ENCODE data around the gene IGSF3. TPM values are rescaled to one million over a fixed set of nuclear protein-coding genes. Genes with fewer than 3 reads are reported as not detected.
A peak's percentile ranks its signal among the peaks of the same experiment; 100 is the strongest.
"Not testable (repeated sequence)": the region's sequence is repeated elsewhere in the genome, so short reads cannot be mapped to it uniquely, and the experiment has no call there.

IGSF3 gene
- total and polyA plus RNA-seq, 10 of the 15 experiments (the other 5 are each of a cell fraction or from before 2014, with no cell fraction given) = 1.4 to 18.0 (median 9.6) TPM

- RAD21 ChIA-PET (ENCODE audit: unreplicated experiment) = interaction anchor here (1.1 to 3.1 kb wide), 13 partner anchors 8 to 533 kb away, joined by 3 to 42 read pairs (median 5); no protein-coding TSS in a partner anchor
- H3K4me2 ChIP-seq (ENCODE audit: control insufficient read depth, insufficient read depth); H2AFZ ChIP-seq (ENCODE audit: control insufficient read depth, low read depth, low read length); DNase-seq (ENCODE audit: low read depth, low spot score); H3K27ac ChIP-seq (ENCODE audit: control insufficient read depth, insufficient read depth); in situ Hi-C loops (cut with MboI); H3K27me3 ChIP-seq (replicated peaks in 1 of 2; ENCODE audit: control insufficient read depth in 2 of 2, insufficient read depth in 2 of 2, low read length in 1 of 2); intact Hi-C loops (cut with micrococcal nuclease; ENCODE audit: unreplicated experiment); ATAC-seq; FAIRE-seq; H4K20me1 ChIP-seq (ENCODE audit: control insufficient read depth, insufficient read depth); BruUV-seq (replicated peaks); H3K9me3 ChIP-seq (replicated peaks; ENCODE audit: control insufficient read depth, insufficient read depth, low read length); H3K9ac ChIP-seq (ENCODE audit: control insufficient read depth, insufficient read depth, low read length); H3K36me3 ChIP-seq (ENCODE audit: control insufficient read depth in 2 of 2, insufficient read depth in 2 of 2, low read length in 1 of 2); H3K4me3 ChIP-seq; H3K79me2 ChIP-seq (ENCODE audit: control insufficient read depth, insufficient read depth, low read length): not testable (repeated sequence)
- SMC1A ChIA-PET (ENCODE audit: uncharacterized antibody, unreplicated experiment) = interaction anchor here (0.8 to 3.0 kb wide), 17 partner anchors 9 to 534 kb away, joined by 3 to 57 read pairs (median 5); no protein-coding TSS in a partner anchor
- CTCF ChIA-PET = interaction anchor here (0.7 to 4.9 kb wide), 26 partner anchors 10 to 533 kb away, joined by 3 to 90 read pairs (median 4); partner anchors contain the start of gene CD58
- POLR2A ChIA-PET = interaction anchor here (0.6 to 1.3 kb wide), 4 partner anchors 8 to 73 kb away, joined by 3 to 10 read pairs (median 5); partner anchors contain the start of gene IGSF3
- TF ChIP-seq BMI1 (IDR thresholded peaks at IDR 0.05; ENCODE audit: borderline replicate concordance) (peak; percentile 56; the same call in 1 of the 2 replicates), CTCF (IDR thresholded peaks at IDR 0.05 in 2 of 3, conservative IDR thresholded peaks at IDR 0.05 in 1 of 3; ENCODE audit: control insufficient read depth in 2 of 3, extremely low read depth in 1 of 3, insufficient read depth in 1 of 3, low read depth in 3 of 3, low read length in 3 of 3) (peak in 1 of 3 experiments; percentile 15; a peak in 2 of 6 replicates)
- peaks cover 20% of the 10 kb centered on the region for H3K4me1 ChIP-seq (ENCODE audit: control insufficient read depth, insufficient read depth, low read length)
- 49% methylated on average over 4 of the region's 4 CpGs for WGBS (ENCODE audit: insufficient coverage, insufficient replicate concordance, low lambda C conversion rate, missing lambda C conversion rate)
Observed at GRCh38 chr1:116595065-116595840, 72.3 kb downstream of the IGSF3 start.

DNA sequence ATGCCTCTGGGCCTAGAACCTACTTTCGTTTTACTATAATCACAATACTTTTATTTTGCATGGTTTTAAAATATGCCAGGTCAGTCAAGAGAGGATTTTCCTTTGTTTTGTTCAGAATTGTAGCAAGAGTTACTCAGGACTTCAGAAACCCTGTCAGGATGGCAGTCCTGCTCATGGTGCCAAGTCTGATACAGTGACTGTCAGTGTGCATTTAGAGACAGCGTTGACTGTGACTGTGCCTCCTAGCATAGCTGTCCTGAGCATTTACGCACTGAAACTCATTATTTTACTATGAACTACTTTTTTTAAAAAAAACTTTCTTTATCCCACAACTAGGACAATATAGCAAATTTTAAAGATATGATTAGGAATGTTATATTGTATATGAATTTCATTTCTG, 73.6 kb downstream of the IGSF3 start:
- not testable (repeated sequence) for DNase-seq (ENCODE audit: low read depth, low spot score); H3K4me3 ChIP-seq

DNA sequence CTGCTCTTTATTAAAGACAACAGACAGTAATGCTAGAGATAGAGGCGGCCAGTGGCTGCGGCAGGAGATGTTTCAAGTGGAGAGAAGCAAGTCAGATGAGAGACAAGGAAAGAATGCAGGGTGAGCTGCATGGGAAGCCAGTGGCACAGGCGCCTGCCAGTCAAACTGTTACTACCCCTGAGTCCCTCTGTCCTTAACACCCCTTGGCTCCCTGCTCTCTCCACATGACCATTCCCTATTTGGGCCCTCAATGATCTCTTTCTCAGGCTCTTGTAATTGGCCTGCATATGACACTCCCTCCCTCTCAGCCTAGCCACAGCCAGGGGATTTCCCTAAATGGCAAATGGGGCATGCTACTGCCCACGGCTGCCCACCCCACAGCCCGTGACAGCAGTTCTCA, 74.1 kb downstream of the IGSF3 start:
- BruUV-seq (replicated peaks); POLR2A ChIA-PET; FAIRE-seq; H3K9ac ChIP-seq (ENCODE audit: control insufficient read depth, insufficient read depth, low read length); H3K27me3 ChIP-seq (replicated peaks in 1 of 2; ENCODE audit: control insufficient read depth in 2 of 2, insufficient read depth in 2 of 2, low read length in 1 of 2); H3K4me2 ChIP-seq (ENCODE audit: control insufficient read depth, insufficient read depth); H3K36me3 ChIP-seq (ENCODE audit: control insufficient read depth in 2 of 2, insufficient read depth in 2 of 2, low read length in 1 of 2); H3K4me3 ChIP-seq; ATAC-seq; DNase-seq (ENCODE audit: low read depth, low spot score); H4K20me1 ChIP-seq (ENCODE audit: control insufficient read depth, insufficient read depth); intact Hi-C loops (cut with micrococcal nuclease; ENCODE audit: unreplicated experiment); in situ Hi-C loops (cut with MboI); H3K9me3 ChIP-seq (replicated peaks; ENCODE audit: control insufficient read depth, insufficient read depth, low read length); H3K79me2 ChIP-seq (ENCODE audit: control insufficient read depth, insufficient read depth, low read length); H2AFZ ChIP-seq (ENCODE audit: control insufficient read depth, low read depth, low read length); H3K27ac ChIP-seq (ENCODE audit: control insufficient read depth, insufficient read depth): not testable (repeated sequence)
- 94% methylated on average over 3 of the region's 5 CpGs for WGBS (ENCODE audit: insufficient coverage, insufficient replicate concordance, low lambda C conversion rate, missing lambda C conversion rate)
- ChIA-PET CTCF (interaction anchor here (1.5 to 4.9 kb wide), 2 partner anchors 16 to 20 kb away, joined by 5 to 90 read pairs; partner anchors contain the start of gene CD58), SMC1A (ENCODE audit: uncharacterized antibody, unreplicated experiment) (interaction anchor here (1.0 kb wide), 1 partner anchor 38 kb away, joined by 6 read pairs; no protein-coding TSS in a partner anchor), RAD21 (ENCODE audit: unreplicated experiment) (interaction anchor here (1.0 kb wide), 1 partner anchor 19 kb away, joined by 3 read pairs; no protein-coding TSS in a partner anchor)
- H3K4me1 ChIP-seq (ENCODE audit: control insufficient read depth, insufficient read depth, low read length) = peaks cover 16% of the 10 kb centered on the region

More for the DNA sequence above, 73.6 kb downstream of the IGSF3 start:
- H3K27ac ChIP-seq (ENCODE audit: control insufficient read depth, insufficient read depth); H3K79me2 ChIP-seq (ENCODE audit: control insufficient read depth, insufficient read depth, low read length); H4K20me1 ChIP-seq (ENCODE audit: control insufficient read depth, insufficient read depth); H3K27me3 ChIP-seq (replicated peaks in 1 of 2; ENCODE audit: control insufficient read depth in 2 of 2, insufficient read depth in 2 of 2, low read length in 1 of 2); H2AFZ ChIP-seq (ENCODE audit: control insufficient read depth, low read depth, low read length); FAIRE-seq; intact Hi-C loops (cut with micrococcal nuclease; ENCODE audit: unreplicated experiment); ATAC-seq; H3K4me2 ChIP-seq (ENCODE audit: control insufficient read depth, insufficient read depth); in situ Hi-C loops (cut with MboI); H3K9ac ChIP-seq (ENCODE audit: control insufficient read depth, insufficient read depth, low read length); BruUV-seq (replicated peaks); H3K36me3 ChIP-seq (ENCODE audit: control insufficient read depth in 2 of 2, insufficient read depth in 2 of 2, low read length in 1 of 2); H3K9me3 ChIP-seq (replicated peaks; ENCODE audit: control insufficient read depth, insufficient read depth, low read length): not testable (repeated sequence)
- WGBS (ENCODE audit: insufficient coverage, insufficient replicate concordance, low lambda C conversion rate, missing lambda C conversion rate) = 80% methylated on average over 3 of the region's 3 CpGs
- RAD21 ChIA-PET (ENCODE audit: unreplicated experiment) = interaction anchor here (1.0 kb wide), 1 partner anchor 19 kb away, joined by 3 read pairs; no protein-coding TSS in a partner anchor
- CTCF ChIA-PET = interaction anchor here (1.5 to 4.9 kb wide), 4 partner anchors 8 to 79 kb away, joined by 5 to 90 read pairs (median 41); partner anchors contain the start of gene CD58
- POLR2A ChIA-PET = interaction anchor here (0.5 kb wide), 1 partner anchor 24 kb away, joined by 3 read pairs; no protein-coding TSS in a partner anchor
- SMC1A ChIA-PET (ENCODE audit: uncharacterized antibody, unreplicated experiment) = interaction anchor here (0.7 kb wide), 1 partner anchor 78 kb away, joined by 3 read pairs; no protein-coding TSS in a partner anchor
- peaks cover 20% of the 10 kb centered on the region for H3K4me1 ChIP-seq (ENCODE audit: control insufficient read depth, insufficient read depth, low read length)
